Psoas muscle (tissue), 8 donors: ENCODE results near the gene SDHC. TPM values are rescaled to one million over a fixed set of nuclear protein-coding genes. Genes with fewer than 3 reads are reported as not detected.
"Not testable (repeated sequence)": the region's sequence is repeated elsewhere in the genome, so short reads cannot be mapped to it uniquely, and the experiment has no call there.

Experiments
- ATAC-seq, 4 donors: fragments of 200-7000 bp; cut with Tn5 transposase; one replicate each; pipeline ENCODE4 v1.9.1; 2020; ENCODE audit warnings: moderate library complexity in 3 of 4, mild to moderate bottlenecking in 2 of 4
- DNase-seq, 2 donors: peaks; one replicate each; pipeline ENCODE4 v3.0.0-alpha.2; 2020
- H3K27ac ChIP-seq: fragments of 200-600 bp; one replicate; pipeline ENCODE4 v1.8.0; 2022
- H3K27me3 ChIP-seq, 3 donors: fragments of 200-600 bp in 1 of 3; one replicate each; pipeline versions ENCODE4 v1.6.1 to v1.8.0; 2013 to 2022; ENCODE audit warnings: low read length in 2 of 3, mild to moderate bottlenecking in 2 of 3, moderate library complexity in 1 of 3; ENCODE audit not compliant: insufficient read depth in 3 of 3
- H3K36me3 ChIP-seq, 2 donors: fragments of 200-600 bp in 1 of 2; one replicate each; pipeline versions ENCODE4 v1.6.1 to v1.8.0; 2013 to 2022; ENCODE audit warnings: low read depth in 1 of 2, mild to moderate bottlenecking in 1 of 2, moderate library complexity in 1 of 2; ENCODE audit not compliant: insufficient read depth in 1 of 2
- H3K4me1 ChIP-seq: fragments of 200-600 bp; one replicate; pipeline ENCODE4 v1.8.0; 2022
- H3K4me3 ChIP-seq: fragments of 200-600 bp; one replicate; pipeline ENCODE4 v1.8.0; 2022; ENCODE audit warnings: mild to moderate bottlenecking
- H3K9me3 ChIP-seq: fragments of 200-600 bp; one replicate; pipeline ENCODE4 v1.8.0; 2022
- WGBS, 3 donors: extraction: QIAGEN DNeasy Blood & Tissue Kit; methylation state at CpG; one replicate each; pipeline versions ENCODE4 v1.1.6 to v1.1.7; 2013; 5-methylcytosine and 5-hydroxymethylcytosine counted together
- intact Hi-C, 2 donors: fragments of 100-400 bp; cut with DNase I; formaldehyde crosslinking; loops; one replicate each; pipeline versions ENCODE4 v1.11.0 to v1.14.2; 2022
- polyA plus RNA-seq, 3 donors: library from polyadenylated mRNA; stranded (reverse); fragments of 200-250 nt; gene quantifications; one replicate each; pipeline ENCODE4 v1.2.3, GENCODE V29; 2013
- total RNA-seq, 4 donors: library from RNA; stranded (reverse); fragmentation: NEBNext Ultra II Directional in 2 of 4; extraction: Animal tissue kit (Norgen Biotek cat#: 25700) in 2 of 4; gene quantifications; one replicate each; pipeline versions ENCODE4 v1.2.1 to v1.2.4, GENCODE V29; 2021 to 2023
- TF ChIP-seq, protein P1 (sequence below): fragments of 200-600 bp; IDR thresholded peaks from one replicate; pipeline ENCODE4 v1.8.0; 2022; ENCODE audit warnings: antibody characterized with exemption
- donor health status: healthy with polysubstance abuse.
- donor health status: DM: no; HTN: no; CAD: no; lungs with moderate emphysema.
- donor health status: Bipolar disorder and iron deficiency.
- donor health status: healthy.
- donor health status: DM: yes; HTN: yes; CAD: no.
- donor health status: DM: no; HTN: no; CAD: no.
- donor health status: DM: no; HTN: no; CAD: no.
- donor health status: DM: yes; HTN: yes; CAD: no.

SDHC gene
- total and polyA plus RNA-seq, 7 donors, result 183 to 362 (median 246) TPM

DNA sequence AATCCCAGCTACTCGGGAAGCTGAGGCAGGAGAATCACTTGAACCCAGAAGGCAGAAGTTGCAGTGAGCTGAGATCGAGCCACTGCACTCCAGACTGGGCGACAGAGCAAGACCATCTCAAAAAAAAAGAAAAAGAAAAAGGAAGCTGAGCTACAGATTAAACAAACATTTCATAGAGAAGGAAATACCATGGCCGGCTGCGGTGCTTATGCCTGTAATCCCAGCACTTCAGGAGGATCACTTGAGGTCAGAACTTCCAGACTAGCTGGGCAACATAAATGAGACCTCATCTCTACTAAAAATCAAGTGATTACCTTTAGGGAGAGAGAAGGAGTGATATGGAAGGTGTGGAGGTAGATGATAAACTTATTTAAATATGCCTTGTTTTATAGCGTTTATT is 67.5 kb downstream of the SDHC start:
- H3K36me3 ChIP-seq, result no peaks in the 10 kb centered on the region
- TF ChIP-seq, protein P1, sequence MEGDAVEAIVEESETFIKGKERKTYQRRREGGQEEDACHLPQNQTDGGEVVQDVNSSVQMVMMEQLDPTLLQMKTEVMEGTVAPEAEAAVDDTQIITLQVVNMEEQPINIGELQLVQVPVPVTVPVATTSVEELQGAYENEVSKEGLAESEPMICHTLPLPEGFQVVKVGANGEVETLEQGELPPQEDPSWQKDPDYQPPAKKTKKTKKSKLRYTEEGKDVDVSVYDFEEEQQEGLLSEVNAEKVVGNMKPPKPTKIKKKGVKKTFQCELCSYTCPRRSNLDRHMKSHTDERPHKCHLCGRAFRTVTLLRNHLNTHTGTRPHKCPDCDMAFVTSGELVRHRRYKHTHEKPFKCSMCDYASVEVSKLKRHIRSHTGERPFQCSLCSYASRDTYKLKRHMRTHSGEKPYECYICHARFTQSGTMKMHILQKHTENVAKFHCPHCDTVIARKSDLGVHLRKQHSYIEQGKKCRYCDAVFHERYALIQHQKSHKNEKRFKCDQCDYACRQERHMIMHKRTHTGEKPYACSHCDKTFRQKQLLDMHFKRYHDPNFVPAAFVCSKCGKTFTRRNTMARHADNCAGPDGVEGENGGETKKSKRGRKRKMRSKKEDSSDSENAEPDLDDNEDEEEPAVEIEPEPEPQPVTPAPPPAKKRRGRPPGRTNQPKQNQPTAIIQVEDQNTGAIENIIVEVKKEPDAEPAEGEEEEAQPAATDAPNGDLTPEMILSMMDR, result no peak
- ATAC-seq (no peak), DNase-seq (no peak)
- WGBS, 3 donors, result 70 to 81% (median 75%) methylated on average over 6 of the region's 6 CpGs
- H3K4me3 ChIP-seq, result no peak overlapping the region
- no peaks in the 10 kb centered on the region for H3K9me3 ChIP-seq
- H3K27ac ChIP-seq, result no peak overlapping the region
- intact Hi-C loops, result loop anchor here (2.0 to 5.0 kb wide), 5 partner anchors 69 to 189 kb away; partner anchors contain the start of genes TOMM40L (in 2 of the 2) and SDHC (in 1 of the 2)
- no peaks in the 10 kb centered on the region for H3K27me3 ChIP-seq
- H3K4me1 ChIP-seq, result peaks cover 3% of the 10 kb centered on the region

DNA sequence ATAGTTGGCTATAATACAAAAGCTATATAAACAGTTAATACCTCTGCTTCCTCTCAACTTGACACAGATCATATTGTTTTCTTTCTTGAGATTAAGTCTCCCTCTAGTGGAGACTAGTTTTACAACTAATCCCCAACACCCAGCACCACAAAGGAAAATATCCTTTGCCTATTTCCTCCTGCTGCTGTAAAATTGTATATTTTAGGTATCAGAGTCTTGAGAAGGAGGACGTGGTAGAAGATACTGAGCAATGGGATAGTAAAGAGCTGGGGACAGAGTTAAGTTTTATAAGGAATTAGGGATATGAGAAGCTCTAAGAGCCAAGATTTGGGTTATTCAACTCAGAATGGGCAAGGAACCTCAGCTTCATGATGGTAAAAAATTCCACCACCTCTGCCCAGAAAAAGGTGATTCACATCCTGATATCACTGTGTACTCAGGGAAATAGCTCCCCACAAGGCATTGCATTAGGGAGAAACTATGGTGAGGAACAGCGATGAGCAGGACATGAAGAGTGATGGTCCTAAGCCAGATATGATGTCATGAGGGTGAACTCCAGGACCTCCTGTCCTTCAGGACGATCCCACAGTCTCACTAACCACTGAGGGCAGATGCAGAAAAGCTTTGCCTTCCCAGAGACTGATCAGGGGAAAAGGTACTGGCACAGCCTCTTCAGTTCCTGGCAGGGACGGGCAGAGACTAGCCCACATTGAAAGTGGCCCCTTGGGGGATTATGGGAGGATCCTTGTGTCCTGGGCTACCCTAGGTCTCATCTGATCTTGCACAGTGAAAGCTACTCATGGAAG is 68.2 kb downstream of the SDHC start:
- TF ChIP-seq, protein P1, result peak; percentile 71
- Histone ChIP-seq H3K9me3 (no peaks in the 10 kb centered on the region), H3K4me3 (no peak overlapping the region), H3K36me3 (no peaks in the 10 kb centered on the region), H3K27ac (no peak overlapping the region), H3K4me1 (peaks cover 3% of the 10 kb centered on the region), H3K27me3 (no peaks in the 10 kb centered on the region)
- WGBS, 3 donors, result 13 to 25% (median 20%) methylated on average over 4 of the region's 4 CpGs
- intact Hi-C loops, result loop anchor here (2.0 to 5.0 kb wide), 5 partner anchors 70 to 190 kb away; partner anchors contain the start of genes TOMM40L (in 2 of the 2) and SDHC (in 1 of the 2)
- DNase-seq, result no peak
- ATAC-seq, result peak; percentile 73 to 91 (median 76)

DNA sequence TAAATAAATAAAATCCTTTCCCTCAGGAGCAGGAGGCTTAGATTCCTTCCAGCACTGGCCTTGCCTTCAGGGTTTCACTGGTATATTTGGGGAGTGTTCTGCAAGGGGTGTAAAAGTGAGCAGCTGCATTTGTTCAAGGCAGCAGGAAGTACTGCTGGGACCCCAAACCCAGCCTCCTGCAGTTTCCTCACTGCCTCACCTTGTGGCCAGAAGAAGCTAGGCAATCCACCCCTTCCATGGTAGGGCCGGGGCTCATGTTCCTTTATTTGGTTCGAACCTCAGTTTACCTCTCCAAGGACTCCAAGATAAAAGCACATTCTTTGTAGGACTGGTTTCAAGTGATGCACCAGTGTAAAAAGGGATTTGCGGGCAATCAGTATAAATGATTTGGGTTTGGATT is 74.5 kb downstream of the SDHC start:
- Histone ChIP-seq H3K4me3 (no peak overlapping the region), H3K27me3 (no peaks in the 10 kb centered on the region), H3K27ac (peak overlapping the region; percentile 88), H3K9me3 (no peaks in the 10 kb centered on the region), H3K4me1 (peaks cover 6% of the 10 kb centered on the region), H3K36me3 (no peaks in the 10 kb centered on the region)
- ATAC-seq (no peak), DNase-seq (no peak)
- TF ChIP-seq, protein P1, result no peak
- 96 to 98% (median 97%) methylated on average over 3 of the region's 3 CpGs for WGBS, 3 donors
- intact Hi-C loops, result no loop called here

DNA sequence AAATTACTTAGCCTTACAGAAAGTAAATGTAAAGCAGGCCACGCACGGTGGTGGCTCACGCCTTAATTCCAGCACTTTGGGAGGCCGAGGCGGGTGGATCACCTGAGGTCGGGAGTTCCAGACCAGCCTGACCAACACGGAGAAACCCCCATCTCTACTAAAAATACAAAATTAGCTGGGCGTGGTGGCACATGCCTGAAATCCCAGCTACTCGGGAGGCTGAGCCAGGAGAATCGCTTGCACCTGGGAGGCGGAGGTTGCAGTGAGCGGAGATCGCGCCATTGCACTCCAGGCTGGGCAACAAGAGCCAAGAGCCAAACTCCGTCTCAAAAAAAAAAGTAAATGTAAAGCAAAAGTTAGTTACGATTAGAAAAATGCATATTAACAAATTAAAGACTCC is 75.0 kb downstream of the SDHC start:
- peak overlapping the region; percentile 58 for H3K4me3 ChIP-seq
- intact Hi-C loops, ATAC-seq: not testable (repeated sequence)

DNA sequence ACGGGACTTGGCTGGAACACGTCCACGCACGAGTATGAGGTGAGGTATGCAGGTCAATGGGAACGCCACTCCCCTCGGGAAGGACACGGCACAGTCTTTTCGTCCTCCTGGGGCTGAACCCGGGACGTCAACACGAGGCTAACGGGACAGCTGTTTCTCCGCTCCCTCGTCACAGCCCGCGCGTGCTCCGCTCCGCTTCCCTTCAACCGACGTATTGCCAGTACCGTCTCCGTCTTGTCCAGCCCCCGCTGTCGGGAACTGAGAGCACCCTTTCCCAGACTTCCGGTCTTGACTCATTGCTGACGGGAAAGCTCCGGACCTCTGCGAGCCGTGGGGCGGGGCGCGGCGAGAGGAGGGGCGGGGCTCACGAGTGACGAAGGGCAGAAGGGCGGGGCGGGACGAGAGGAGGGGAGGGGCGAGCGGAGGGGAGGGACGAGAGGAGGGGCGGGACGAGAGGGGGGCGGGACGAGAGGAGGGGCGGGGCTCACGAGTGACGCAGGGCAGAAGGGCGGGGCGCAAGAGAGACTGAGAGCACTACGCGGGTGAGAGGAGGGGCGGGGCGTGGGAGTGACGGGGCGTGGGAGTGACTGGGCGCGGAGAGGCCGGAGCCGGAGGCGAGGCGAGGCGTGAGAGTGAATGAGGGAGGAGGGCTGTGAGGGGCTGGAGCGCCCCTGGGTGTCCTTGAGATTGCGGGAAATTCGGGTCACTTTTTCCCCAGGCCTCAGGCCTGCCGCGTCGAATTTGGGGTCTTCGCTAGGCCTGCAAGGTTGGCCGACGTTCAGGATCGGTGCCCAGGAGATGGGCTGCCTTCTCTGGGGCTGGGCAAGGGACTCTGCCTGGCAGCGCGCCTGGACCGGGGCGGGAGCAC is 75.7 kb downstream of the SDHC start:
- ATAC-seq (peak; percentile 94 to 96 (median 95)), DNase-seq (peak; percentile 98 to 99)
- intact Hi-C loops, result no loop called here
- no peaks in the 10 kb centered on the region for H3K27me3 ChIP-seq
- H3K9me3 ChIP-seq, result no peaks in the 10 kb centered on the region
- peaks cover 6% of the 10 kb centered on the region for H3K4me1 ChIP-seq
- 1% methylated on average over 54 to 75 of the region's 79 CpGs for WGBS, 3 donors
- H3K27ac ChIP-seq, result peak overlapping the region; percentile 88
- peak overlapping the region; percentile 77 for H3K4me3 ChIP-seq
- no peaks in the 10 kb centered on the region for H3K36me3 ChIP-seq
- TF ChIP-seq, protein P1, result no peak

More for the DNA sequence above, 75.0 kb downstream of the SDHC start:
- peak overlapping the region; percentile 88 for H3K27ac ChIP-seq
- H3K9me3 ChIP-seq, H3K36me3 ChIP-seq, H3K4me1 ChIP-seq, DNase-seq, H3K27me3 ChIP-seq: not testable (repeated sequence)
- 72 to 75% (median 74%) methylated on average over 16 of the region's 16 CpGs for WGBS, 3 donors
